HS-27A (cell line): ENCODE results near the gene RABGAP1L.
"Not testable (repeated sequence)": the region's sequence is repeated elsewhere in the genome, so short reads cannot be mapped to it uniquely, and the experiment has no call there.

Experiments used
- DNase-seq: peaks from one replicate; pipeline ENCODE4 v3.0.0-alpha.2; 2012; ENCODE audit warnings: low read depth, missing footprints

Gene RABGAP1L

DNA sequence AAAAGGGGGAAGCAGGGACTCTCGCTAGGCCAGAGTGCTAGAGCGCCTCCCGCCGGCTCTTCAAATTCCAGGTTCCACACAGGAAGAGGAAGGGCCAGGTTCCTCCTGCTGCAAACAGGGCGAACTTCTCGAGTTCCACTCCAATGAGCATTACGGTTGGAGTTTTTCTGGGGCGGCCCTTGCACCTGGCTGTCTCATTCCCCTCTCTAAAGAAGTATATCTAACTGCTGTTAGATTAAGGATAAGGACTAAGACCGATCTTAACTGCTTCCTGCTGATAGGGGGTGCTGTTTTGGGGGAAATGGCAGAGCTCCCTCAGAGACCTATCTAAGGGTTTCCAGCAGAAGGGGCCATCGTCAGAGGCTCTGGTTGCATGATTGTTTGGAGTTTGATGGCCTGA lies 138.0 kb downstream of the RABGAP1L start:
- DNase-seq: no peak

DNA sequence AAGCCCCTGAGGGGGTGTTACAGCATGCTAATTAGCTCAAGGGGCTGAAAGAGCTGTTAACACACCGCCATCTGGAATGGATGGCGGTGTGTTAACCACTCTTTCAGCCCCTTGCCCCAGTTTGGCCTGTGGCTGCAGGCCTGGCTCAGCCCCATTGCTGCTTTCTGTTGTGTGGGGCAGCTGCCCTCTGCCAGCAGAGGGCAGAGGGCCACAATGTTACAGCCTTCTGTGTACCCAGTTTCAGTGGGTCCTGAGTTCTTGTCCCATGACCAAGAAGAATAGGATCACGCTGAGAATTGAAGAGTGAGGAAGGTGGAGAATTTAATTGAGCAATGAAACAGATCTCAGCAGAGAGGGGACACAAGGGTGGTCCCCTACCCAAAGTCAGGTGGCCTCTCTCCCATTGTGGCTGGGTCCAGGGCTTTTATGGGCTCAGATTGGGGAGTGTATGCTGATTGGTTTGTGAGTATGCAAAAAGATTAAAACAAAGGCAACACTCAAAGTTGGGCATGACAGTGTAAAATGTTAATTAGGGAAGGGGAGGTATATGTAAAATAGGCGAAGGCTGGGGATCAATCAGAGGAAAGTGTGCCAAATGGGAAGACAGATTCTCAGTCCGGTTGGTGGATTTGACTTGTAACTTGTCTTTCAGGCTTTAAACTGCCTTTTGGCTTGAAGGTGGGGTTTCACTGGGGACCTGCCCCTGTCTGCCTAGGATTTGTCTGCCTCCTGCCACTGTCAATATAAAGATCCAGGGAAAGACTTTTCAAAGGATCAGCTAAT lies 142.2 kb downstream of the RABGAP1L start:
- no peak for DNase-seq

DNA sequence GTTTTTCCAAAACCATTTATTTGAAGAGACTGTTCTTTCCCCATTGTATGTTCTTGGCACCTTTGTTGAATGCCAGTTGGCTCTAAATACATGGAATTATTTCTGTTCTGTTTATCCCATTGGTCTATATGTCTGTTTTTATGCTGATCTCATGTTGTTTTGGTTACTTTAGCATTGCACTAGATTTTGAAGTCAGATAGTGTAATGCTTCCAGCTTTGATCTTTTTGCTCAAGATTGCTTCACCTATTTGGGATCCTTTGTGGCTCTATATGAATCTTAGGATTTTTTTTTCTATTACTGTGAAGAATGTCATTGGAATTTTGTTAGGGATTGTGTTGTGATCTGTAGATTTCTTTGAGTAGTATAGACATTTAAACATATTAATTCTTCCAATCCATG lies 149.3 kb downstream of the RABGAP1L start:
- no peak for DNase-seq

DNA sequence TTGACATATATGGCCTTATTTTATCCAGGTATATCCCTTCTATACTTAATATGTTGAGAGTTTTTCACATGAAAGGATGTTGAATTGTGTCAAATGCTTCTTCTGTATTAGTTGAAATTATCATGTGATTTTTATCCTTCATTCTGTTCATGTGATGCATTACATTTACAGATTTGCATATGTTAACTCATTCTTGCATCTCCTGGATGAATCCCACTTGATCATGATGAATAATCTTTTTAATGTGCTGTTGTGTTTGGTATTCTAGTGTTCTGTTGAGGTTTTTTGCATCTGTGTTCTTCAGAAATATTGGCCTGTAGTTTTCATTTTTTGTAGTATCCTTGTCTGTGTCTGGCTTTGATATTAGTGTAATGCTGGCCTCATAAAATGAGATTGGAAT lies 150.2 kb downstream of the RABGAP1L start:
- DNase-seq: no peak

DNA sequence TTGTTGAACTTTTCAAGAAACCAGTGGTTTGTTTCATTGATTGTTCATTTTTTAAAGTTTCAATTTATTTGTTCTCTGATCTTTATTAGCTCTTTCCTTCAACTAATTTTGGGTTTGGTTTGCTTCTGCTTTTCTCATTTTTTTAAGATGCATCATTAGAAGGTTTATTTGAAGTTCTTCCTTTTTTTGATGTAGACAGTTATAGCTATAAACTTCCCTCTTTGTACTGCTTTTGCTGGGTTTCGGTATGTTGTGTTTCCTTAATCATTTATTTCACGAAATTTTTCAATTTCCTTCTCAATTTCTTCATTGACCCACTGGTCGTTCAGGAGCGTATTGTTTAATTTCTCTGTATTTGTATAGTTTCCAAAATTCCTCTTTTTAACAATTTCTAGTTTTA lies 155.1 kb downstream of the RABGAP1L start:
- no peak for DNase-seq

DNA sequence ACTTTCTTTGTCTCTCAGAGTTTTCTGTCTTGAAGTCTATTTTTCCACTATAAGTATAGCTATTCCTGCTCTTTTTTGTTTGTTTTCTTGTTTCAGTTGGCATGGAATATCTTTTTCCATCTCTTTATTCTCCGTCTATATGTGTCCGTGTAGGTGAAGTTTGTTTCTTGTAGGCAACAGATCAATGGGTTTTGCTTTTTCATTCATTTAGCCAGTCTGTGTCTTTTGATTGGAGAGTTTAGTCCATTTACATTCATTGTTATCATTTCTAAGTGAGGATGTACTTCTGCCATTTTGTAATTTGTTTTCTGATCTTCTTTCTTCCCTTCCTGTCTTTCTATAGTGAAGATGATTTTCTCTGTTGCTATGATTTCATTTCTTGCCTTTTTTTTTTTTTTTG lies 155.9 kb downstream of the RABGAP1L start:
- no peak for DNase-seq

DNA sequence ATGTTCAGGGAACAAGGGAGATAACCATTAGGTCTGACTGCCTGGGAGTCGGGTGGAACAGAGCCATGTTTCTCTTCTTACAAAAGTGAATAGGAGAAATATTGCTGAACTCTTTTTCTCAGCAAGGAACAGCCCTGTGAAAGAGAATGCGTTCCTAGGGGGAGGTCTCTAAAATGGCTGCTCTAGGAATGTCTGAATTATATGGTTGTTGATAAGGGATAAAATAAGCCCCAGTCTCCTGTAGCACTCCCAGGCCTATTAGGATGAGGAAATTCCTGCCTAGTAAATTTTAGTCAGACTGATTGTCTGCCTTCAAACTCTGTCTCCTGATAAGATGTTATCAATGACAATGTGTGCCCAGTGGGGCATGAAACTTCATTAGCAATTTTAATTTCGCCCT lies 161.6 kb downstream of the RABGAP1L start:
- DNase-seq: not testable (repeated sequence)

DNA sequence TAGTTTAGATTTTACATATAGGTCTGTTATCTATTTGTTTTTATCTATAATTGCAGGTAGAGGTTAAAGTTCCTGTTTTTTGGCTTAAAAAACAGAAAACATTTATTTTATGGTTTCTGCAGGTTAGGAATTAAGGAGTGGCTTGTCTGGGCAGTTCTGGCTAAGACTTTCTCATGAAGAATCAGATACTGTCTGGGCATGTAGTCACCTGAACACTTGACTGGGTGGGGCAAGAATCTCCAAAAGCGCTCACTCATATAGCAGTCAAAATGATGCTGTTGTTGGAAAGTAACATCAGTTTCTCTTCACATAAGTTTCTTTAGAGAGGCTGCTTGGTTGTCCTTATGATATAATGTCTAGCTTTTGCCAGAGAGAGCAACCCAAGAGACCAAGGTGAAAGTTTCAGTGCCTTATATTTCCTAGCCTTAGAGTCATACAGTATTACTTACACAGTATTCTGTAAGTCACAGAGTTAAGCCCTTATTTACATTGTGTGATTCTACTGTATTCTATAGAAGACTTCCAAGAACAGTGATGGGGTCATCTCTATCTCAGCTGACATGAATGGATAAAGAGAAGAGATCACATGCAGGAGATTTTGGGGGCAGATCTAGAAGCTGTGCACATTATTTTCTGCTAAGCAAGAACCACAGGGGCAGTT lies 163.0 kb downstream of the RABGAP1L start:
- no peak for DNase-seq

DNA sequence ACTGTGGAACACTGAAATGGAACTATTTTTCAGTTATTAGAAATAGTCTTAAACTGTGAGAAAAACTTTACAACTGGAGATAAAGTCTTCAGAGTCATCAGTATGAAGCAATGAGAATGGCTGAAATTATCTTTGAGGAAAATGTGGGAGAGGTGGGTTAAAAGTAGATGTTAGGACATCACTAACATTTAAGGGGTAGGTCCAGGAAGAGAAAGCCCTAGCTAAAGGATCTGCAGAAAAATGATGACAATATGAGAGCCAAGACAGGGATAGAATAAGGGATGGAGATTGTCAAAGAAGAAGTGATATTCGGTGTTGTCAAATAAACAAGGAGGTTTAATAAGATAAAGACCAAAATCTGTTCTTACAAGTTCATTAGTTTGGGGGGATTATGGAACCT lies 165.2 kb downstream of the RABGAP1L start:
- DNase-seq: no peak

DNA sequence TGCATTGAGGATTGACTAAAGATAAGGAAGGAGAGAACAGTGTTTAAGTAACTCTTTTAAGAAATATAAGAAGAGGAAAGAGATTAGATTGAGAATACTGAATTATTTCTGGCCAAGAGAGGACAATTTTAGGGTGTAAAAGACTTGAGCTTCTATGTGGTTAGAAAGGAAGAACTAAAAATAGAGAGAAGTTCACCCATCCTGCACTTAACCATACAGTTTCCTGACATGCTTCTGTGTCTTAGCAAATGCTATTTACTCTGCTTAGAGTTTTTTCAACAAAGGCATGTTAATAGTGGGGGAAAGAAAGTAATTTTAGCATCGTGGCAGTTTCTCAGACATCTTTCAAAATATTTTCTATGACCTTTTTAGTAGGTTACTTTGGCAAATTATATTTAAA lies 165.6 kb downstream of the RABGAP1L start:
- DNase-seq: no peak

DNA sequence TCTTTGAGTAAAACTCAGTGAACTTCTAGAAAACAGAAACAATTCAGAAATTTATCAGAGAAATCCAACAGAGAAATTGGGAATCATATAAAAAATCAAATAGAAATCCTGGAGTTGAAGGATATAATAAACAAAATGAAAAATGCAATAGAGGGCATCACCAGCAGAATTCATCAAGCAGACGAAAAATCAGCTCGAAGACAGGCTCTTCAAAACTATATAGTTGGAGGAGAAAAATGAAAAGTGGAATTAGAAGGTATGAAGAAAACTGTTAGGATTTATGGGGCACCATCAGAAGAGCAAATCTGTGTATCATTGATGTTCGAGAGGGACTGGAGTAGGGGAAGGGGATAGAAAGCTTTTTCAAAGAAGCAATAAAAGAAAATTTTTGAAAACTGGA lies 167.0 kb downstream of the RABGAP1L start:
- DNase-seq: no peak

DNA sequence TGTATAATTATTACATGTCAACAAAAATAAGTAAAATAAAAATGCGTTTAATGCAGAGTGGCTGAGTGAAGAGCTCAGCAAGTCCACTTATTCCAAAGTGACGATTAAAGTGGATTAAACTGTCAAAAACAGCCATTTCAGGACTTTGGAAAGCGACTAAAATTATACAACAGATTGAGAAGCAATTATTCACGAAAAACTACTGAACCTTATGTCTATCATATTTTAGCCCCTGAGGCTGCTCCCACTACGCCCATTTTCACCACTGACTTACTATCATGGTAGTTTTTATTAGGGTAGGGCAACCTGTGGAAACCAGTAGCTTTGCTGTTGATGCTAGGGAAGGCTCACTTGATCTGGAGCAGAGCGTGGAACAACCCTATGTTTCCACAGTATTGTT lies 174.1 kb downstream of the RABGAP1L start:
- no peak for DNase-seq

DNA sequence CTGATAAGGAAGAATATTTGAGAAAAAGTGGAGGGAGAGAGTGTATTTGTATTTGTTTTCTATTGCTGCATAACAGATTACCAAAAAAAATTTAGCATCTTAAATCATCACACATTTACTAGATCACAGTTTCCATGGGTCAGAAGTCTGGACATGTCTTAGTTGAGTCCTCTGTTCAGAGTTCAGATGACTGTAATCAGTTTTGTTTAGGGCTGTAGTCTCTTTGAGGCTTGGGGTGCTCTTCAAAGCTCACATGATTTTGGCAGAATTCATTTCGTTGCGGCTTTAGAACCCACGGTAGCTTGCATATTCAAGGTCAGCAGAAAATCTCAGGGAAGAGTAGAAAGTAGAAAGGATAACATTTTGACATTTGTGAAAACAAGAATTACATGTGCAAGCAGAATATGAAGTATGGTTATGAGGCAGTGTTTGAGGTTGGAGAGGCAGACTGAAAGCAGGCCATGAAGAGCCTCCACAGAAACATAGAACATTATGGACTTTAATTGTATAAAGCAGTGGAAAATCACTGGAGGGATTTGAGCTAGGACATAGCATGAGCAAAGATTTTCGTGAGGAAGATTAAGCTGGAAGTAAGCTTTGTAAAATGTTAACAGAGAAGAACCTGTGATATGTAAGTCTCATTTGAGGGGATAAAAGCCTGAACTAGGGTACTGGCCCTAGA lies 177.8 kb downstream of the RABGAP1L start:
- no peak for DNase-seq

DNA sequence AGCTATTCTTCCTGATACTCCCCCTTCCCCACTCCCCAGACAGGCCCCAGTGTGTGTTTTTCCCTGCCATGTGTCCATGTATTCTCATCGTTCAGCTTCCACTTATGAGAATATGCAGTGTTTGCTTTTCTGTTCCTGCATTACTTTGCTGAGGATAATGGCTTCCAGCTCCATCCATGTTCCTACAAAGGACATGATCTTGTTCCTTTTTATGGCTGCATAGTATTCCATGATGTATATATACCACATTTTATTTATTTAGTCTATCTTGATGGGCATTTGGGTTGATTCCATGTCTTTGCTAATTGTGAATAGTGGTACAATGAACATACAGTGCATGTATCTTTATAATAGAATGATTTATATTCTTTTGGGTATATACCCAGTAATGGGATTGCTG lies 181.1 kb downstream of the RABGAP1L start:
- not testable (repeated sequence) for DNase-seq

DNA sequence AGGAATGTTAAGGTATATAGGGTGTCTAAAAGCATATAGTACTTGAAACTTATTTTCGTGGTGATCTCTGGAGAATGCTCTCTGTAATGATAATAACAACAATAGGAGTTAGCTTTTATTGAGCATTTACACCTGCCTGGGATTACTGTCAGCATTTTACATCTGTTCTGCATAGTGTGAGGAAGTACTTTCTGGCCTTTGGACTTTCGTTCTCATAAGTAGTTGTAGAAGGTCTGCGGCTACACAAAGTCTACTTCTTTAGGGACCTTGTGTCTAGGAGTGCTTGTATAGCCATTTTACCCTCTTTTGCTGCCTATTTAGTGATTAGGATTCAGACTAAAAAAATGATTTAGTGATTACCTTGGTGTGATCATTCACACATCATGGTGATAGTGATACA lies 184.8 kb downstream of the RABGAP1L start:
- no peak for DNase-seq

DNA sequence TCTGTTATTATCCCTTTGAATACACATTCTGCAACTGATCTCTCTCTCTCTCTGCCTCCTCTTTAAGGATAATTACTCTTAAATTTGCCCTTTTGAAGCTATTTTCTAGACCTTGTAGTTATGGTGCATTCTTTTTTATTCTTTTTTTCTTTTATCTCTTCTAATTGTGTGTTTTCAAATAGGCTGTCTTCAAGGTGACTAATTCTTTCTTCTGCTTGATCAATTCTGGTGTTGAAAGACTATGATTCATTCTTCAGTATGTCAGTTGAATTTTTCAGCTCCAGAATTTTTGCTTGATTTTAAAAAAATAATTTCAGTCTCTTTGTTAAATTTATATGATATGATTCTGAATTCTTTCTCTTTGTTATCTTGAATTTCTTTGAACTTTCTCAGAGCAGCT lies 192.8 kb downstream of the RABGAP1L start:
- no peak for DNase-seq

DNA sequence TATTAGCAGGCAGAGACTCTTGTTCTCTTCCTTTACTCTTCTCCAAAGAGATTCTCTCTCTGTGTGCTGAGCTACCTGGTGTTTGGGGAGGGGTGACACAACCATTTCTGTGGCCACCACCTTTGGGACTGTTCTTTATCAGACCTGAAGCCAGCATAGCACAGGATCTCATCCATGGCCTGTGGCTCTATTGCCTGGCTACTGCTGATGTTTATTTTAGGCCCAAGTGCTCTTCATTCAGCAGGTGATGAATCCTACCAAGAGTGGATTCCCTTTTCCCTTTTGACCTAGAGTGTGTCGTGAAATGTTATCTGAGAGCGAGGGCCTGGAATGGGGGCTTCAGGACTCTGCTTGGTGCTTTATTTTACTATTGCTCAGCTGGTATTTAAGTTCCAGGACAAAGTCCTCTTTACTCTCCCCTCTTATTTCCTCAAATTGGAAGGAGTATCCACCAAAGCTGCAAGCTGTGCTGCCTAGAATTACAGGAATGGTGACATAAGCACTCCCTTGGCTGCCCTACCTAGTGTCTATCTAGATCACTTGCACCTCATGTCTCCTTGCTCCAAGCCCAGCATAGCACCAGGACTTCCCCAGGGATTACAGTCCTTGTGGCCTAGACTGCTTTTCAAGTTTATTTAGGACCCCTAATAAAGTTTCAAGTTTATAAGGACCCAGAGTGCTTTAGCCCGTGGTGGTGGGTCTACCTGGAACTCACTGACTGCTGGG lies 193.7 kb downstream of the RABGAP1L start:
- DNase-seq: no peak

DNA sequence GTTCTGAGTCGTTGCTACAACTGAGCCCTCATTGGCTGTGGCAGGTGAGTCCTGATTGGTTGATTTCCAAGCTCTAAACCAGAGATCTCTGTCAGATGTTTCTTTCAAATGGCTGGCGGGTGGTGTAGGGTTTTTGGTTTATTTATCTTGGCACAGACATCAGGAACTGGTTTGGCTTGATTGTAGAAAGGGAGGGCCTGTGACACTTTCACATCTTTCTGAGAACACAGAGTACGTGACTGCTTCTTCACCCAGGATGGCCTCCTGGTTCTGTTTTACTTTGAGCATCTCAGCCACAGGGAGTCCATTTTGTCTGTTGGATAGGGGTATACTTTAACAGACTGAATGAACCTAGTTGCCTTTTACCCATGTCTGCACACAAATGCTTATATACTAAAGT lies 199.0 kb downstream of the RABGAP1L start:
- no peak for DNase-seq

DNA sequence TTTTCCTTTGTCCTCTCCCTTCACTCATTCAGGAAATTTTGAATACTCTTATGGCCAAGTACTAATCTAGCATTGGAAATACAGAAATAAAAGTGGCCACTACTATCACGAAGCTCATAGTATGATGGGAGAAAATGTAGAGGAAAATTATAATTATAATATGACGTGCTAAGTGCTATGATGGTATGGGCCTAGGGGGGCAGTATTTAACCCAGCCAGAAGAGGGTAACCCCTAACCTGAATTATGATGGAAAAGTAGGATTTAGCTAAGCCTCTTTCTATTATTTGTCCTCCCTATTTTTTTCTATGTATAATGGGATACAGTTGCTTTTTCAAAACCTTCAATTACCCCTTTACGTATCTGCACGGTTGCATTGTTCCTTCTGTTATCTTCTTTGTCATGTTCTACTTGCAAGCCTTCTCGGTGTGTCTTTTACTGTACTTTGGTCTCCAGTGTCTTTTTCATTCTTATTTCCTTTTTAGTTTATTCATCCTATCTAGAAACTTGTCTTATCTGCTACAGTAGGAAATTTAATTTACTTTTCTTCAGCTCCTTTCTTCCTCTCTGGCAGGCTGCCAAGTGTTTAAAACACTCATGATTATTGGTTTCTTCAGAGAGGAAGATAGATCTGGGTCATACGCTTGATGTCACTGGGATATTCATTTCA lies 199.6 kb downstream of the RABGAP1L start:
- no peak for DNase-seq

DNA sequence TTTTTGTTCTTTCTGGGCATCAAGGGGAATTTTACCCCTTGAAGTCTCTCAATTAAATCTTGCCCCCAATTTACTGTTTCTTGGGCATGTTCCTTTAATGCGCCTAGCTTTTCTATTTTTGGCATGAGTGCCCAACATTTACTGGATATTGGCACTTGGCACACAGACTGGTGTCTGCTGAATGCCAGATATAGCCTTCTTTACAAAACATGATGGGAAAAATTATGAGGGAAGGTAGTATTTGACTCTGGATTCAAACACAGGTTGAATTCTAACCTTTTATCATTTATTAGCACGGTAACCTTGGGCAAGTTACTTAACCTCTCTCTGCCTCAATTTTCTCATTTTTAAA lies 200.1 kb downstream of the RABGAP1L start:
- DNase-seq: no peak

DNA sequence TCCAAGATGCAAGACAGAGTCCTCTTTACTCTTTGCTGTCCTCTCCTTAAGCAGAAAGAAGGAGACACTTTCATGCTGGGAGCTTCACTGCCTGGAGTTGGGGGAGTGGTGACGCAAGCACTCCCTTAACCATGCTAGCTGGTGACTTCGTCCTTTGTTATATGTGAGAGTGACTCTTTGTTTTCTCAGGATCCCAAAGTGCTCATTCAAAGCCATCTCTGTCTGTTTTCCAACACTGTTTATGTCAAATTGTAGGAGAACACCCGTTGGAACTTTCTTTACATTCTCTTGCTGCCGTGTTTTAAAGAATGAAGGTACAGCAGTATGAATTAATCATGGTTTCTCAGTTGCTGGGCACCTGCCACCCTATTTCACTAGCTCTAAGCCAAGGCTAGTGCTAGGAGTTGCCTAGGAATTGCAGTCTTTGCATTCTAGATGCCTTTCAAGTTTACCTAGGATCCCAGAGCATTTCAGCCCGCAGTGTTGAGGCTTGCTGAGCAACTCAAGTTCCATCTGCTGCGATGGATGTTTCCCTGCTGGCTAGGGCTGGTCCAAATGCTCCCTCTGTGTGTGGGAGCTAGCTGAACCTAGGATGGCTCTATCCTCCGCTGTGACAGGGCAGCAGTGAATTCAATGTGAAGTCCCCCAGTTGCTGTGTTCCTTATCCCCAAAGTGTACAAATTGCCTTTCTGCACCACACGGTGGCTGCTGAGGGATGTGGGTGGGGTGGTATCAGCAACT lies 205.8 kb downstream of the RABGAP1L start:
- no peak for DNase-seq
